Thyroid gland (tissue), 4 donors: ENCODE measurements around the gene CCSER1.

Source experiments
- POLR2A ChIP-seq, 2 donors: fragments of 450-650 bp; IDR thresholded peaks; one replicate each; pipeline ENCODE4 v1.6.1; 2017; ENCODE audit warnings: antibody characterized with exemption in 2 of 2, mild to moderate bottlenecking in 2 of 2, moderate library complexity in 1 of 2
- TF ChIP-seq, protein P1 (sequence below), 6 experiments: fragments of 200-600 bp in 3 of 6; fragments of 450-650 bp in 3 of 6; sonication (generic) in 3 of 6; IDR thresholded peaks; one replicate each; pipeline ENCODE4 v1.5.1; 2016 to 2019; ENCODE audit warnings: antibody characterized with exemption in 6 of 6, mild to moderate bottlenecking in 2 of 6, inconsistent platforms in 1 of 6, moderate library complexity in 1 of 6

DNA sequence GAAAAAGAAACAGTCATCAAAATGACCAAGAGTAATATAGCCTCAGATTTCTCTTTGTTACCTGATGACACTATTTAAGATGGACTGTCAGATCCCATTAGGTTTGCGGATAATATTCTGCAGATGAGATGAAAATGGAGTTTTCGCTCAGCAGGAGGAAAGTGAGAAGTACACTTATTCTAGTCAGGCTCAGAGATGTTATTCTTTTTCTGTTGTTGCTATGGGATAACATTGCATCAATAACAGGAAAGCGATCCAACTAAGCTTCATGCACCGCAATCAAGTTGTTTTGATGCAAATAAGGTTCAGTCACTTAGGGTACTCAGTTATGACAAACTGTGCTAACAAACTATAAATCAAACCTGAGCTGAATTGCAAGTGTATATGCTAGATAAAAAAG, 415.0 kb downstream of the CCSER1 start:
- TF ChIP-seq, protein P1, sequence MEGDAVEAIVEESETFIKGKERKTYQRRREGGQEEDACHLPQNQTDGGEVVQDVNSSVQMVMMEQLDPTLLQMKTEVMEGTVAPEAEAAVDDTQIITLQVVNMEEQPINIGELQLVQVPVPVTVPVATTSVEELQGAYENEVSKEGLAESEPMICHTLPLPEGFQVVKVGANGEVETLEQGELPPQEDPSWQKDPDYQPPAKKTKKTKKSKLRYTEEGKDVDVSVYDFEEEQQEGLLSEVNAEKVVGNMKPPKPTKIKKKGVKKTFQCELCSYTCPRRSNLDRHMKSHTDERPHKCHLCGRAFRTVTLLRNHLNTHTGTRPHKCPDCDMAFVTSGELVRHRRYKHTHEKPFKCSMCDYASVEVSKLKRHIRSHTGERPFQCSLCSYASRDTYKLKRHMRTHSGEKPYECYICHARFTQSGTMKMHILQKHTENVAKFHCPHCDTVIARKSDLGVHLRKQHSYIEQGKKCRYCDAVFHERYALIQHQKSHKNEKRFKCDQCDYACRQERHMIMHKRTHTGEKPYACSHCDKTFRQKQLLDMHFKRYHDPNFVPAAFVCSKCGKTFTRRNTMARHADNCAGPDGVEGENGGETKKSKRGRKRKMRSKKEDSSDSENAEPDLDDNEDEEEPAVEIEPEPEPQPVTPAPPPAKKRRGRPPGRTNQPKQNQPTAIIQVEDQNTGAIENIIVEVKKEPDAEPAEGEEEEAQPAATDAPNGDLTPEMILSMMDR (IDR thresholded peaks at IDR 0.05) = no peak
- TF ChIP-seq POLR2A (IDR thresholded peaks at IDR 0.05) = no peak
